Caco-2 (cell line): Measurements from ENCODE around the gene GSTT2B. TPM values are rescaled to one million over a fixed set of nuclear protein-coding genes. Genes with fewer than 3 reads are reported as not detected.

Experiments used
- BruUV-seq: library from RNA; stranded (reverse); fragments of 400-500 nt; replicated peaks from 2 replicates; lab custom pipeline; 2021; lab: Mats Ljungman, UMichigan
- CTCF ChIA-PET: fragments of 300-600 bp; sonication (Branson Sonifier 250); formaldehyde crosslinking; loops from one replicate; lab custom pipeline; 2022; ENCODE audit warnings: antibody characterized with exemption; lab: Charles Lee
- POLR2A ChIA-PET: fragments of 300-600 bp; sonication (Branson Sonifier 250); formaldehyde crosslinking; loops from one replicate; lab custom pipeline; 2022; ENCODE audit warnings: antibody characterized with exemption; lab: Charles Lee
- DNase-seq, 2 experiments: peaks; one replicate each; pipeline versions ENCODE4 v3.0.0 to v3.0.0-alpha.2; 2020 to 2022
- H3K27me3 ChIP-seq: replicated peaks from 2 replicates; pipeline ENCODE4 v1.6.0; 2011; ENCODE audit warnings: low read length; ENCODE audit not compliant: control insufficient read depth, insufficient read depth
- H3K36me3 ChIP-seq: 2 replicates; pipeline ENCODE4 v1.5.1; 2011; ENCODE audit warnings: low read length; ENCODE audit not compliant: control insufficient read depth, insufficient read depth
- H3K4me1 ChIP-seq: fragments of 250-450 bp; sonication (Bioruptor Pico); 2 replicates; pipeline ENCODE4 v1.5.1; 2020; ENCODE audit warnings: mild to moderate bottlenecking
- H3K4me3 ChIP-seq: 2 replicates; pipeline ENCODE4 v1.5.1; 2011; ENCODE audit warnings: low read depth, mild to moderate bottlenecking, control low read depth, low read length
- H3K9me3 ChIP-seq: fragments of 250-450 bp; sonication (Bioruptor Pico); 2 replicates; pipeline ENCODE4 v1.5.1; 2020; ENCODE audit warnings: mild to moderate bottlenecking, moderate library complexity
- H3K27ac Mint-ChIP-seq: one replicate; pipeline ENCODE4 v1.8.0; 2022; ENCODE audit warnings: mixed read lengths; ENCODE audit not compliant: unreplicated experiment
- H3K27me3 Mint-ChIP-seq: one replicate; pipeline ENCODE4 v1.8.0; 2022; ENCODE audit warnings: mixed read lengths; ENCODE audit not compliant: insufficient read depth, unreplicated experiment
- H3K36me3 Mint-ChIP-seq: one replicate; pipeline ENCODE4 v1.8.0; 2022; ENCODE audit warnings: mild to moderate bottlenecking, mixed read lengths; ENCODE audit not compliant: insufficient read depth, unreplicated experiment
- H3K4me1 Mint-ChIP-seq: one replicate; pipeline ENCODE4 v1.8.0; 2022; ENCODE audit warnings: low read depth, mixed read lengths; ENCODE audit not compliant: unreplicated experiment
- H3K4me3 Mint-ChIP-seq: one replicate; pipeline ENCODE4 v1.8.0; 2022; ENCODE audit warnings: mild to moderate bottlenecking, moderate library complexity, mixed read lengths; ENCODE audit not compliant: unreplicated experiment
- H3K9me3 Mint-ChIP-seq: one replicate; pipeline ENCODE4 v1.8.0; 2022; ENCODE audit warnings: mixed read lengths; ENCODE audit not compliant: unreplicated experiment
- intact Hi-C: fragments of 100-400 bp; cut with micrococcal nuclease; formaldehyde crosslinking; loops from one replicate; pipeline ENCODE4 v1.10.0; 2022; ENCODE audit not compliant: unreplicated experiment
- total RNA-seq: library from RNA; stranded (reverse); gene quantifications from 2 replicates; pipeline ENCODE4 v1.2.3, GENCODE V29; 2022
- TF ChIP-seq, protein P1 (sequence below), 2 experiments: fragments of 200-600 bp in 1 of 2; IDR thresholded peaks; 1 replicate in 1 of 2; 2 replicates in 1 of 2; pipeline versions ENCODE4 v1.5.1 to v1.8.0; 2011 to 2022; ENCODE audit warnings: antibody characterized with exemption in 1 of 2, control low read depth in 1 of 2, inconsistent platforms in 1 of 2, low read depth in 1 of 2, low read length in 1 of 2, mild to moderate bottlenecking in 1 of 2, moderate library complexity in 1 of 2; ENCODE audit not compliant: insufficient read depth in 1 of 2, severe bottlenecking in 1 of 2, unreplicated experiment in 1 of 2

GSTT2B gene
- total RNA-seq, 1 experiment from 2014 or later, result 9.6 TPM

DNA sequence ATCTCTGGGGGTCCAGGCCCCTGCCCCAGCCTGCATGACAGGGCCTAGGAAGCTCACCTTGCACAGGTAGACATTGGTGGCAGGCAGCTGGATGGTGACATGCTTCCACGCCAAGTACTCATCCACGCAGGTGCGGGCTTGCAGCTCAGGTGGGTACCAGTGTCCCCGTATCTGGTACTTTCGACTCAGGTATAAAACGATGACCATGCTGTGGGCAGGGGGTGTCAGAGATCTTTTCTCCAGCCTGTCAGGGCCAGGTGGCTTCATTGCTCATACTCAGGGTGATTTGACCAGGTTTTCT lies 45.9 kb upstream of the GSTT2B start:
- no peak overlapping the region for H3K4me3 ChIP-seq
- Mint-ChIP-seq H3K4me1 (peaks cover 20% of the 10 kb centered on the region), H3K36me3 (peaks cover 15% of the 10 kb centered on the region), H3K27ac (peak overlapping the region; percentile 65), H3K9me3 (peaks cover 12% of the 10 kb centered on the region), H3K27me3 (no peaks in the 10 kb centered on the region), H3K4me3 (no peak overlapping the region)
- no peak for DNase-seq
- peaks cover 26% of the 10 kb centered on the region for H3K4me1 ChIP-seq
- BruUV-seq, result no TSS peak
- intact Hi-C loops, result no loop called here
- peaks cover 11% of the 10 kb centered on the region; the same call in 1 of the 2 replicates for H3K9me3 ChIP-seq
- H3K36me3 ChIP-seq, result no peaks in the 10 kb centered on the region
- TF ChIP-seq, protein P1, sequence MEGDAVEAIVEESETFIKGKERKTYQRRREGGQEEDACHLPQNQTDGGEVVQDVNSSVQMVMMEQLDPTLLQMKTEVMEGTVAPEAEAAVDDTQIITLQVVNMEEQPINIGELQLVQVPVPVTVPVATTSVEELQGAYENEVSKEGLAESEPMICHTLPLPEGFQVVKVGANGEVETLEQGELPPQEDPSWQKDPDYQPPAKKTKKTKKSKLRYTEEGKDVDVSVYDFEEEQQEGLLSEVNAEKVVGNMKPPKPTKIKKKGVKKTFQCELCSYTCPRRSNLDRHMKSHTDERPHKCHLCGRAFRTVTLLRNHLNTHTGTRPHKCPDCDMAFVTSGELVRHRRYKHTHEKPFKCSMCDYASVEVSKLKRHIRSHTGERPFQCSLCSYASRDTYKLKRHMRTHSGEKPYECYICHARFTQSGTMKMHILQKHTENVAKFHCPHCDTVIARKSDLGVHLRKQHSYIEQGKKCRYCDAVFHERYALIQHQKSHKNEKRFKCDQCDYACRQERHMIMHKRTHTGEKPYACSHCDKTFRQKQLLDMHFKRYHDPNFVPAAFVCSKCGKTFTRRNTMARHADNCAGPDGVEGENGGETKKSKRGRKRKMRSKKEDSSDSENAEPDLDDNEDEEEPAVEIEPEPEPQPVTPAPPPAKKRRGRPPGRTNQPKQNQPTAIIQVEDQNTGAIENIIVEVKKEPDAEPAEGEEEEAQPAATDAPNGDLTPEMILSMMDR (IDR thresholded peaks at IDR 0.05; ENCODE audit: insufficient read depth in 1 of 2, low read depth in 1 of 2, low read length in 1 of 2, severe bottlenecking in 1 of 2, unreplicated experiment in 1 of 2), result no peak
- CTCF ChIA-PET, result interaction anchor here (1.1 kb wide), 1 partner anchor 149 kb away, joined by 5 read pairs; the partner anchor contains the start of gene SLC2A11
- POLR2A ChIA-PET, result no interaction called here
- no peaks in the 10 kb centered on the region for H3K27me3 ChIP-seq

DNA sequence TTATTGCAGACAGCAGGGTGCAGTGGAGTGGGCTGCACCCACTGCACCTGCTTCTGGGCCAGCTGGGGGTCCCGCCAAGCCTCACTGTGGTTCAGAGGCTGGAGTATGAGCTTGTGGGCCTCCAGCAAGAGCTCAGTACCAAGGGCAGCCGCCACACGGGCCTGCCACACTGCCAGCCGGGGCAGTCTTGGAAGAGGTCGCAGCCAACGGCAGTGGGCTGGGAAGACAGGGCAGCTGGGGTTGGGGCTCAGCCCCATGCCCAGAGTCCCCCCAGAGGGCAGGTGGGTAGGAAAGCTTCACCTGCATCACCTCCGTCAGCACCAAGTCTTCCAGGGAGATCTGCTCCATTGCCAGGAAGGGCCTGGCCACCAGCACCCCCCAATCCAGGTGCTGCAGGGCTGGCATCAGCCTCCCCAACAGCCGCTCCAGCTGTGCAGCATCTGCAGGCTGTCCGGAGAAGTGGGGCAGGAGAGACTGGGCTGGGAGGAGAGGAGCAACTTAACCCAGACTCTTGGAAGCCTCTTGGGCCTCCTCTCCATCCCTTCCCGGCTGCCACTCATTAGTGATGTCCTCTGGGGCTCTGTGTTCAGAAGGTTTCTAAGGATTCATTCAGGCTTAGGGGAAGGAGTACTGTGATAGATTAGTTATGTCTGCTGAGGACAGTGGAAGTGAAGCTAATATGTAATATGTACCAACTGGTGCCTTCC lies 45.4 kb upstream of the GSTT2B start:
- no peak for DNase-seq
- CTCF ChIA-PET, result interaction anchor here (0.6 to 1.1 kb wide), 2 partner anchors 10 to 149 kb away, joined by 3 to 5 read pairs; partner anchors contain the start of gene SLC2A11
- Mint-ChIP-seq H3K36me3 (peaks cover 13% of the 10 kb centered on the region), H3K4me1 (peaks cover 20% of the 10 kb centered on the region), H3K4me3 (no peak overlapping the region), H3K9me3 (peaks cover 12% of the 10 kb centered on the region), H3K27me3 (no peaks in the 10 kb centered on the region), H3K27ac (no peak overlapping the region)
- POLR2A ChIA-PET, result no interaction called here
- Histone ChIP-seq H3K4me3 (no peak overlapping the region), H3K27me3 (no peaks in the 10 kb centered on the region), H3K9me3 (peaks cover 11% of the 10 kb centered on the region; the same call in 1 of the 2 replicates), H3K36me3 (no peaks in the 10 kb centered on the region), H3K4me1 (peaks cover 26% of the 10 kb centered on the region)
- TF ChIP-seq, protein P1 (IDR thresholded peaks at IDR 0.05; ENCODE audit: insufficient read depth in 1 of 2, low read depth in 1 of 2, low read length in 1 of 2, severe bottlenecking in 1 of 2, unreplicated experiment in 1 of 2), result no peak
- intact Hi-C loops, result no loop called here
- no TSS peak for BruUV-seq

DNA sequence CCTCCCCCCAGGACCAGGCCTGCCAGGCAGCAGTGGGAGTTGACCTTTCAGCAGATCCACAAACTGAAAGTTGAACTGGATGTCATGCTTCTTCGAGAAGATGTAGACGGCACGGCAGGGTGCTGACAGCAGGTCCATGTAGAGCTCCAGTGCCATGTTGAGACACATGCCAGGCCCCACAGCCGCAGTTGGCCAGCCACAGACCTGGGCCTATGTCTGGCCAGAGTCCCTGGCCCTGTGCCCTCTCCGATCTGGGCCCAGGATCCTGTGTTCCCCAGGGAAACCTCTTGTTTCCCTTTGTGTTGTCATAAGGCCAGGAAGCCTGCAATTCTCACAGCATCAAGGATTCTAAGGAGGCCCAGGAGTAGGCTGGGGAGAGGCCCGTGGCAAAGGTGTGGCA lies 44.2 kb upstream of the GSTT2B start, which contains the start of gene GSTT4:
Gene GSTT4, minus strand, starts transcription at position 253 of the 400 bp plus-strand sequence. Its CDS starts 97 bp downstream, at position 156.
- intact Hi-C loops, result no loop called here
- H3K36me3 ChIP-seq, result no peaks in the 10 kb centered on the region
- BruUV-seq, result no TSS peak
- Mint-ChIP-seq H3K4me3 (no peak within 1 kb of the TSS), H3K9me3 (peaks cover 11% of the 10 kb centered on the region), H3K4me1 (peaks cover 17% of the 10 kb centered on the region), H3K27me3 (no peaks in the 10 kb centered on the region), H3K27ac (peak within 1 kb of the TSS; percentile 24), H3K36me3 (peaks cover 2% of the 10 kb centered on the region)
- H3K4me1 ChIP-seq, result peaks cover 24% of the 10 kb centered on the region
- ChIA-PET POLR2A (no interaction called here), CTCF (no interaction called here)
- peaks cover 9% of the 10 kb centered on the region; the same call in 1 of the 2 replicates for H3K9me3 ChIP-seq
- TF ChIP-seq, protein P1 (IDR thresholded peaks at IDR 0.05; ENCODE audit: insufficient read depth in 1 of 2, low read depth in 1 of 2, low read length in 1 of 2, severe bottlenecking in 1 of 2, unreplicated experiment in 1 of 2), result no peak
- no peak within 1 kb of the TSS for H3K4me3 ChIP-seq
- H3K27me3 ChIP-seq, result no peaks in the 10 kb centered on the region
- no peak for DNase-seq
